ENCODE measurements around the gene GAMT.

GAMT gene

GRCh38 chr19:1417681-1418495, 16.5 kb upstream of the GAMT start:
- no peak for DNase-seq

GRCh38 chr19:1417145-1417544, 15.8 kb upstream of the GAMT start:
- no peak for DNase-seq

GRCh38 chr19:1416014-1416841, 14.9 kb upstream of the GAMT start:
- DNase-seq: no peak

GRCh38 chr19:1412995-1413800, 11.9 kb upstream of the GAMT start:
- DNase-seq: no peak

- no peak for DNase-seq
These were observed 11.1 kb upstream of the GAMT start for GRCh38 chr19:1412323-1412923.

- no peak for DNase-seq
These were observed 10.2 kb upstream of the GAMT start for GRCh38 chr19:1411255-1412191.

GRCh38 chr19:1410789-1411188, 9.4 kb upstream of the GAMT start:
- DNase-seq: no peak

GRCh38 chr19:1410136-1410786, 8.9 kb upstream of the GAMT start:
- peak; percentile 53 for DNase-seq

GRCh38 chr19:1409204-1410005, 8.1 kb upstream of the GAMT start:
- no peak for DNase-seq

- peak; percentile 70 for DNase-seq
These were observed 7.2 kb upstream of the GAMT start for GRCh38 chr19:1408300-1409203.

- DNase-seq: peak; percentile 37
These were observed 6.4 kb upstream of the GAMT start, which contains the start of gene DAZAP1 for GRCh38 chr19:1407528-1408299. Gene DAZAP1, plus strand, starts transcription at chr19:1407586. Its CDS starts 188 bp downstream, at chr19:1407774.

- DNase-seq: peak; percentile 99
These were observed 5.6 kb upstream of the GAMT start for GRCh38 chr19:1406774-1407527.

- no peak for DNase-seq
These were observed 1.2 kb upstream of the GAMT start for GRCh38 chr19:1402411-1403070.

- no peak for DNase-seq
These were observed 511 bp upstream of the GAMT start for GRCh38 chr19:1401889-1402217.

- DNase-seq: no peak
These were observed 833 bp downstream of the GAMT start for GRCh38 chr19:1400281-1401137.

- no peak for DNase-seq
These were observed 1.6 kb downstream of the GAMT start for GRCh38 chr19:1399745-1400144.

All from activated CD4-positive, alpha-beta T cell treated with anti-CD3 and anti-CD28 coated beads for 48 hours (primary cell).